ENCODE data around the gene S100A16. TPM values are rescaled to one million over a fixed set of nuclear protein-coding genes. Genes with fewer than 3 reads are reported as not detected.
A peak's percentile ranks its signal among the peaks of the same experiment; 100 is the strongest.

Gene S100A16
- total RNA-seq, 4 donors from 2014 or later, result 107 to 277 (median 193) TPM

DNA sequence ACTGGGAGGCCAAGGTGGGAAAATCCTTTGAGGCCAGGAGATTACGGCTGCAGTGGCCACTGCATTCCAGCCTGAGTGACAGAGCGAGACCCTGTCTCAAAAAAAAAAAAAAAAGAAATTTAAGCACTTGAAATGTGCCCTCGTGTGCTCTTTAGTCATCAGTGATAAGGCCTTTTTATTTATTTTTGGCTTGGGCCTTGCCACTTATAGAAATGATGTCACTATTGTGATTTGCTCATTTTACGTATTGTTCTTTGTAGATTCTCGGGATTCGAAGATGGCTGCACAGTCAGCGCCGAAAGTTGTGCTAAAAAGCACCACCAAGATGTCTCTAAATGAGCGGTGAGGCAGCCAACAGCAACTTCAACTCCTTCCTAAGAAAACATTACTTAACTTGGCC is 23.4 kb upstream of the S100A16 start:
- no peak for DNase-seq
- Histone ChIP-seq H3K27me3 (no peaks in the 10 kb centered on the region), H3K27ac (no peak overlapping the region), H3K4me1 (peaks cover 0 to 39% (median 9%) of the 10 kb centered on the region in 4 donors), H3K9me3 (no peaks in the 10 kb centered on the region), H3K36me3 (peaks cover 0 to 56% (median 0%) of the 10 kb centered on the region in 3 donors), H3K4me3 (no peak overlapping the region)
- TF ChIP-seq POLR2A (IDR thresholded peaks at IDR 0.05), result no peak
- TF ChIP-seq, protein P1, sequence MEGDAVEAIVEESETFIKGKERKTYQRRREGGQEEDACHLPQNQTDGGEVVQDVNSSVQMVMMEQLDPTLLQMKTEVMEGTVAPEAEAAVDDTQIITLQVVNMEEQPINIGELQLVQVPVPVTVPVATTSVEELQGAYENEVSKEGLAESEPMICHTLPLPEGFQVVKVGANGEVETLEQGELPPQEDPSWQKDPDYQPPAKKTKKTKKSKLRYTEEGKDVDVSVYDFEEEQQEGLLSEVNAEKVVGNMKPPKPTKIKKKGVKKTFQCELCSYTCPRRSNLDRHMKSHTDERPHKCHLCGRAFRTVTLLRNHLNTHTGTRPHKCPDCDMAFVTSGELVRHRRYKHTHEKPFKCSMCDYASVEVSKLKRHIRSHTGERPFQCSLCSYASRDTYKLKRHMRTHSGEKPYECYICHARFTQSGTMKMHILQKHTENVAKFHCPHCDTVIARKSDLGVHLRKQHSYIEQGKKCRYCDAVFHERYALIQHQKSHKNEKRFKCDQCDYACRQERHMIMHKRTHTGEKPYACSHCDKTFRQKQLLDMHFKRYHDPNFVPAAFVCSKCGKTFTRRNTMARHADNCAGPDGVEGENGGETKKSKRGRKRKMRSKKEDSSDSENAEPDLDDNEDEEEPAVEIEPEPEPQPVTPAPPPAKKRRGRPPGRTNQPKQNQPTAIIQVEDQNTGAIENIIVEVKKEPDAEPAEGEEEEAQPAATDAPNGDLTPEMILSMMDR (IDR thresholded peaks at IDR 0.05), result no peak

DNA sequence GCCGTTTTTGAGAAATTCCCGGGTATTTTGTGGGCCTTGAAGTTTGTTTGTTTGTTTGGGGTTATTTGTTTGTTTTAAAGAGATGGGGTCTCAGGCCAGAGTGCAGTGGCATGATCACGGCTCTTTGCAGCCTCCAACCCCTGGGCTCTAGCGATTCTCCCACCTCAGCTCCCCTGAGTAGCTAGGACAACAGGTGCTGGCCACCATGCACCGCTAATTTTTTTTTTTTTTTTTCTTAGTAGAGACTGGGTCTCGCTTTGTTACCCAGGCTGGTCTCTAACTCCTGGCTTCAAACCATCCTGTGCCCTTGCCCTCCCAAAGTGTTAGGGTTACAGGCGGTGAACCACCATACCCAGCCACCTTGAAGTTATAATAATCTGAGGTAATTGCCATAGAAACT is 22.9 kb upstream of the S100A16 start:
- Histone ChIP-seq H3K9me3 (no peaks in the 10 kb centered on the region), H3K27me3 (no peaks in the 10 kb centered on the region), H3K27ac (no peak overlapping the region), H3K4me3 (peak overlapping the region in 1 of 4 donors; percentile 76), H3K4me1 (peaks cover 0 to 43% (median 9%) of the 10 kb centered on the region in 4 donors), H3K36me3 (peaks cover 0 to 52% (median 0%) of the 10 kb centered on the region in 3 donors)
- TF ChIP-seq POLR2A (IDR thresholded peaks at IDR 0.05), result no peak
- TF ChIP-seq, protein P1 (IDR thresholded peaks at IDR 0.05), result no peak
- peak in 1 of 3 donors; percentile 18 for DNase-seq

DNA sequence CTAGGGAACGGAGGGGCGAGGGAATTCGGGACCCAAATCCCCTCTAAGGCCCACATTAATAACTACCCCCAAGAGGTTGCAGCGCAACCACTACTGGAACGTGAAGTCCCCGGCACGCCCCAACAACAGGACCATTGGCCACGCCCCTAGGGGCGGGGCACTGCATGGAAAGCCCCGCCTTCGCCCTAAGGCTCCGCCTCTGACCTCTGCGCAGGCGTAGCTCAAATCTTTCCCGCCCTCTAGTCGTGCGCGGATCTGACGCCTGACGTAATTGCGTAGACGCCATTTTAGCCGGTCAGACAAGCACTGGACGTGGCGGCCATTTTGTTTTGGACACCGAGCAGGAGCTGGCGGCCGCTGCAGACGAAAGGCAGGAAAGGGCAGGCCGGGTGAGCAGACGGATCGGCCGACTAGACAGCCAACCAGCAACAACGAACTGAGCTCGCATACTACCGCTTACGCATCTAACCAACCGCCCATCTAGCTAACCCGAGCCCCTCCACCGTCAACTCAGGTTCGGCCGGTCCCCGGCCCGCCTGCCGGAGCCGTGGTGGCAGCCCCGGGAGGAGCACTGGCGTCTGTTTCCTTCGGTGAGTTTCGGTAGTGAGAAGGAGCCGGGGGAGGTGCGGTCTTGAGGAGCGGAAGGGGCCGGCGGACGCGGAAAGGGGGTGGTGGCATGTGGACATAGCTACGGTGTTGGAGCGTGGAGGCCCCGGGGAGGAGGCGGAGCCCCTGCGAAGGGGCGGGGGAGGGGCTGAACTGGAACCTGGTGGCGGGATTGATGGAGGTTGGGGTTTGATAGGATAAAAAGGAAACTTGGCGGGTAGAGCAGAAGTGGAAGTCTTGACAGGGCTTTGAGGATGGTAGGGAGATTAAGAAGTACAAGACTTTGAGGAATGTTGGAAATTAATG is 21.1 kb upstream of the S100A16 start, which contains the start of gene CHTOP:
TSS of gene CHTOP (plus strand) at position 313 of the 912 bp plus-strand sequence. CDS start 2,523 bp downstream, outside the sequence.
- Histone ChIP-seq H3K27ac (peak within 1 kb of the TSS; percentile 96 to 99 (median 98)), H3K27me3 (no peaks in the 10 kb centered on the region), H3K36me3 (peaks cover 0 to 33% (median 0%) of the 10 kb centered on the region in 3 donors), H3K9me3 (no peaks in the 10 kb centered on the region), H3K4me1 (peaks cover 0 to 46% (median 9%) of the 10 kb centered on the region in 4 donors), H3K4me3 (peak within 1 kb of the TSS; percentile 63 to 80 (median 72))
- TF ChIP-seq, protein P1 (IDR thresholded peaks at IDR 0.05), result peak in 3 of 6 experiments; percentile 9 to 38 (median 27)
- TF ChIP-seq POLR2A (IDR thresholded peaks at IDR 0.05), result peak; percentile 67 to 85
- DNase-seq, result peak; percentile 99

DNA sequence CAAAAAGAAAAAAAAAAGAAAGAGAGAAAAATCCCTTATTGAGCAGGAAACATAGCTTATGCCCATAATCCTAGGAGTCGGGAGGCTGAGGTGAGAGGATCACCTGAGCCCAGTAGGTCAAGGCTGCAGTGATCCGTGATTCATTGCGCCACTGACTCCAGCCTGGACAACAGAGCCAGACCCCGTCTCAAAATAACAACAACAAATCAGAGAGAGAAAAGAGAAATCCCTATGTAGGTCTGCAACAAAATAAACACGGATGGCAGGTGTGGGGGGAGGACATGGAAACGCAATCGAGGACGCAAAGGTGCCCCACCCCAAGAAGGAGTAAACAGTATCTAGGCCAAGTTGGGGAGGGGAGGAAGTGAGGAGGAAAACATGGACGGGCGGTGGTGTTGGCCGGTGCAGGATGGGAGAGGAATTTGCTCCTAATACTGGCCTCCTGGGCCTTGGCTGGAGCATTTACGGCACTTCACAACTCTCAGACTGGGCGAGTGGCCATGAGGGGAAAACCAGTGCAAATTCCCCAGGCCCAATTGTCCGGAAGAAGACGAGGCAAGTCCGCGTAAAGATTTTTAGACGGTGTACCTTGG is 20.3 kb upstream of the S100A16 start:
- Histone ChIP-seq H3K4me1 (peaks cover 0 to 46% (median 9%) of the 10 kb centered on the region in 4 donors), H3K27me3 (no peaks in the 10 kb centered on the region), H3K4me3 (peak overlapping the region; percentile 63 to 80 (median 72)), H3K9me3 (no peaks in the 10 kb centered on the region), H3K27ac (peak overlapping the region; percentile 96 to 99 (median 98)), H3K36me3 (peaks cover 0 to 26% (median 0%) of the 10 kb centered on the region in 3 donors)
- peak in 1 of 3 donors; percentile 20 for DNase-seq
- TF ChIP-seq, protein P1 (IDR thresholded peaks at IDR 0.05), result no peak
- no peak for TF ChIP-seq POLR2A (IDR thresholded peaks at IDR 0.05)

All from Peyer's patch (tissue), 4 donors.